Endothelial cell of umbilical vein (primary cell): ENCODE data around the gene CD8B2. TPM values are rescaled to one million over a fixed set of nuclear protein-coding genes. Genes with fewer than 3 reads are reported as not detected.

ENCODE experiments used
- BruUV-seq: library from RNA; stranded (reverse); fragments of 400-500 nt; replicated peaks from 2 replicates; lab custom pipeline; 2021; lab: Mats Ljungman, UMichigan
- CTCF ChIA-PET: fragments of 300-600, 350-600 bp; sonication (Branson Sonifier 250); formaldehyde crosslinking; loops from one replicate; lab custom pipeline; 2021; ENCODE audit warnings: antibody characterized with exemption, inconsistent platforms; lab: Charles Lee
- POLR2A ChIA-PET: fragments of 300-600, 350-600 bp; sonication (Branson Sonifier 250); formaldehyde crosslinking; loops from one replicate; lab custom pipeline; 2021; ENCODE audit warnings: antibody characterized with exemption, inconsistent platforms; lab: Charles Lee
- DNase-seq: peaks from one replicate; pipeline ENCODE4 v3.0.0-alpha.2; 2011; ENCODE audit warnings: low read depth, low spot score
- FAIRE-seq: peaks from 2 replicates; lab custom pipeline; 2011; peaks lifted over from hg19 to GRCh38; lab: Jason Lieb, UNC
- H2AFZ ChIP-seq: 2 replicates; pipeline ENCODE4 v1.6.0; 2012; ENCODE audit warnings: low read depth, low read length, control low read depth, inconsistent platforms
- H3K27ac ChIP-seq: 2 replicates; pipeline ENCODE4 v1.5.1; 2011; ENCODE audit warnings: low read depth, mild to moderate bottlenecking, control low read depth, low read length, moderate library complexity; ENCODE audit not compliant: insufficient read depth
- H3K27me3 ChIP-seq, 2 experiments: 2 replicates each; pipeline versions ENCODE4 v1.6.0 to v1.6.1; 2011; ENCODE audit warnings: low read length in 2 of 2, mixed read lengths in 1 of 2; ENCODE audit not compliant: control insufficient read depth in 2 of 2, insufficient read depth in 2 of 2
- H3K36me3 ChIP-seq, 2 experiments: 2 replicates in 1 of 2; 3 replicates in 1 of 2; pipeline ENCODE4 v1.5.1; 2011; ENCODE audit warnings: low read length in 2 of 2, mild to moderate bottlenecking in 1 of 2, moderate library complexity in 1 of 2; ENCODE audit not compliant: control insufficient read depth in 2 of 2, insufficient read depth in 2 of 2; ENCODE audit errors: extremely low read depth in 1 of 2
- H3K4me1 ChIP-seq: 3 replicates; pipeline ENCODE4 v1.5.1; 2011; ENCODE audit warnings: mild to moderate bottlenecking, low read length; ENCODE audit not compliant: control insufficient read depth, insufficient read depth; ENCODE audit errors: extremely low read depth
- H3K4me2 ChIP-seq: 2 replicates; pipeline ENCODE4 v1.6.1; 2011; ENCODE audit warnings: low read length, control low read depth, mixed read lengths; ENCODE audit not compliant: insufficient read depth
- H3K4me3 ChIP-seq, 3 experiments: fragments of 200-600 bp in 1 of 3; sonication (generic), shearing (Covaris generic) in 1 of 3; replicated peaks in 1 of 3; 2 replicates each; pipeline ENCODE4 v1.5.1; 2011 to 2016; ENCODE audit warnings: control low read depth in 3 of 3, low read length in 3 of 3, mild to moderate bottlenecking in 2 of 3, inconsistent platforms in 1 of 3, low read depth in 1 of 3, moderate library complexity in 1 of 3; ENCODE audit not compliant: insufficient read depth in 1 of 3
- H3K79me2 ChIP-seq: 2 replicates; pipeline ENCODE4 v1.6.0; 2012; ENCODE audit warnings: low read length, inconsistent platforms; ENCODE audit not compliant: control insufficient read depth, insufficient read depth
- H3K9ac ChIP-seq: replicated peaks from 2 replicates; pipeline ENCODE3; 2011; ENCODE audit warnings: low read length, control low read depth; ENCODE audit not compliant: insufficient read depth; ENCODE audit errors: extremely low read depth
- H3K9me1 ChIP-seq: replicated peaks from 3 replicates; pipeline ENCODE4 v1.6.0; 2011; ENCODE audit warnings: mild to moderate bottlenecking, low read length; ENCODE audit not compliant: control insufficient read depth, insufficient read depth; ENCODE audit errors: extremely low read depth
- H3K9me3 ChIP-seq: replicated peaks from 2 replicates; pipeline ENCODE4 v1.5.1; 2012; ENCODE audit warnings: low read length, inconsistent platforms; ENCODE audit not compliant: control insufficient read depth, insufficient read depth
- H4K20me1 ChIP-seq: replicated peaks from 2 replicates; pipeline ENCODE3; 2011; ENCODE audit warnings: mild to moderate bottlenecking, low read length; ENCODE audit not compliant: control insufficient read depth, insufficient read depth; ENCODE audit errors: extremely low read depth
- CTCF ChIP-seq, 2 donors: IDR thresholded peaks; 1 replicate in 1 of 2; 2 replicates in 1 of 2; pipeline ENCODE4 v1.5.1; 2011; ENCODE audit warnings: low read length in 2 of 2, mild to moderate bottlenecking in 2 of 2, moderate library complexity in 2 of 2, control low read depth in 1 of 2, inconsistent platforms in 1 of 2, low read depth in 1 of 2; ENCODE audit not compliant: insufficient read depth in 1 of 2; ENCODE audit errors: extremely low read depth in 1 of 2
- EZH2 ChIP-seq: IDR thresholded peaks from 2 replicates; pipeline ENCODE4 v1.6.1; 2012; ENCODE audit warnings: borderline replicate concordance, low read depth, mild to moderate bottlenecking, moderate library complexity, low read length, inconsistent platforms; ENCODE audit not compliant: severe bottlenecking
- FOS ChIP-seq: IDR thresholded peaks from 2 replicates; pipeline ENCODE4 v1.6.1; 2011; ENCODE audit warnings: mild to moderate bottlenecking, low read length, moderate library complexity, borderline replicate concordance; ENCODE audit not compliant: insufficient read depth
- GATA2 ChIP-seq: IDR thresholded peaks from 2 replicates; pipeline ENCODE4 v1.7.0; 2011; ENCODE audit warnings: low read depth, mild to moderate bottlenecking, moderate library complexity, mixed read lengths, low read length; ENCODE audit not compliant: insufficient read length, insufficient read depth
- JUN ChIP-seq: IDR thresholded peaks from 2 replicates; pipeline ENCODE4 v1.6.1; 2011; ENCODE audit warnings: borderline replicate concordance, low read depth; ENCODE audit not compliant: insufficient read length, insufficient read depth
- MAX ChIP-seq: IDR thresholded peaks from 2 replicates; pipeline ENCODE4 v1.6.1; 2011; ENCODE audit not compliant: insufficient read depth, insufficient read length
- MYC ChIP-seq: IDR thresholded peaks from one replicate; pipeline ENCODE4 v1.6.1; 2011; ENCODE audit warnings: mild to moderate bottlenecking, low read depth, low read length
- POLR2A ChIP-seq: IDR thresholded peaks from 2 replicates; pipeline ENCODE4 v1.6.1; 2012; ENCODE audit warnings: low read depth, mild to moderate bottlenecking, control low read depth, low read length
- POLR2AphosphoS5 ChIP-seq: IDR thresholded peaks from 2 replicates; pipeline ENCODE4 v1.6.1; 2012; ENCODE audit warnings: low read depth, mild to moderate bottlenecking, control low read depth, low read length, moderate library complexity; ENCODE audit not compliant: insufficient read depth
- dilution Hi-C: fragments of 300-500 bp; cut with MboI; formaldehyde crosslinking; loops from one replicate; pipeline ENCODE4 v1.15.0; 2019; ENCODE audit warnings: low sequenced_read_pairs; ENCODE audit not compliant: extremely low pct_ligation_motif_present
- intact Hi-C: fragments of 100-400 bp; cut with micrococcal nuclease; formaldehyde crosslinking; loops from one replicate; pipeline ENCODE4 v1.10.0; 2022
- polyA plus RNA-seq, 4 experiments: library from polyadenylated mRNA; depleted of rRNA in 3 of 4; stranded (reverse) in 3 of 4; unstranded in 1 of 4; fragments of >200 nt; gene quantifications; 2 replicates each; pipeline versions ENCODE4 v1.2.1 to v1.2.3, GENCODE V29; 2011 to 2012; ENCODE audit warnings: missing spikeins in 1 of 4
- total RNA-seq: library from RNA; stranded (reverse); gene quantifications from 2 replicates; pipeline ENCODE4 v1.2.3, GENCODE V29; 2021

CD8B2 gene
- total and polyA plus RNA-seq, 2 donors (not counting 3 experiments of a cell fraction or from before 2014, with no cell fraction given): not detected

- Histone ChIP-seq H3K27ac (no peak overlapping the region), H3K27me3 (no peaks in the 10 kb centered on the region), H2AFZ (no peak overlapping the region), H3K9ac (no peak overlapping the region), H4K20me1 (no peaks in the 10 kb centered on the region), H3K9me3 (no peaks in the 10 kb centered on the region), H3K4me3 (no peak overlapping the region), H3K4me1 (no peaks in the 10 kb centered on the region), H3K9me1 (no peaks in the 10 kb centered on the region), H3K4me2 (no peak overlapping the region), H3K79me2 (no peaks in the 10 kb centered on the region), H3K36me3 (no peaks in the 10 kb centered on the region)
- no peak for DNase-seq
- ChIA-PET CTCF (no interaction called here), POLR2A (no interaction called here)
- TF ChIP-seq POLR2AphosphoS5 (no peak), POLR2A (no peak), CTCF (IDR thresholded peaks at IDR 0.05; ENCODE audit: extremely low read depth in 1 of 2, insufficient read depth in 1 of 2, low read depth in 1 of 2, low read length in 2 of 2) (no peak), JUN (no peak), GATA2 (no peak), MYC (no peak), MAX (no peak), EZH2 (no peak), FOS (no peak)
- intact Hi-C loops: no loop called here
- dilution Hi-C loops: no loop called here
- no TSS peak for BruUV-seq
- no peak for FAIRE-seq
These were observed 44.6 kb downstream of the CD8B2 start for GRCh38 chr2:106531676-106532214.
